ENCODE data around the gene RFK.
A peak's percentile ranks its signal among the peaks of the same experiment; 100 is the strongest.

The RFK gene

DNA sequence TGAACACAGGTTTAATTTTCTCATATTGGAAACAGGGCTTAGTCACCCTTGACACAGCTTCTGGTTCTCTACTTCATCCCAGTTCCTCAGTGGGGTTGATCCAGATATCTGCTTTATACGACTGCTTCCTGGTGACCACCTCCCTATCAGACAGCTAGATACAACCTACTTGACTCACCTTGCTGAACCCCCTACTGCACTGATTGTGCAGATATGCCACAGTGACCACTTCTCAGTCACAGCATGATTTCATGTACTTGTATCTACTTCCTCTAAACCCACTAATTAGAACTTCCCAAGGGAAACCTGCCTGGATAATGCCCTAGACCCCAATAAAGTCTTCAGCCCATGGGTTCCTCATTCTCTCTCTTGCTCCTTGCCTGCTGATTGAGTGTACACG is 18.4 kb upstream of the RFK start:
- no peak for DNase-seq (ENCODE audit: low spot score)
- TF ChIP-seq, protein P1, sequence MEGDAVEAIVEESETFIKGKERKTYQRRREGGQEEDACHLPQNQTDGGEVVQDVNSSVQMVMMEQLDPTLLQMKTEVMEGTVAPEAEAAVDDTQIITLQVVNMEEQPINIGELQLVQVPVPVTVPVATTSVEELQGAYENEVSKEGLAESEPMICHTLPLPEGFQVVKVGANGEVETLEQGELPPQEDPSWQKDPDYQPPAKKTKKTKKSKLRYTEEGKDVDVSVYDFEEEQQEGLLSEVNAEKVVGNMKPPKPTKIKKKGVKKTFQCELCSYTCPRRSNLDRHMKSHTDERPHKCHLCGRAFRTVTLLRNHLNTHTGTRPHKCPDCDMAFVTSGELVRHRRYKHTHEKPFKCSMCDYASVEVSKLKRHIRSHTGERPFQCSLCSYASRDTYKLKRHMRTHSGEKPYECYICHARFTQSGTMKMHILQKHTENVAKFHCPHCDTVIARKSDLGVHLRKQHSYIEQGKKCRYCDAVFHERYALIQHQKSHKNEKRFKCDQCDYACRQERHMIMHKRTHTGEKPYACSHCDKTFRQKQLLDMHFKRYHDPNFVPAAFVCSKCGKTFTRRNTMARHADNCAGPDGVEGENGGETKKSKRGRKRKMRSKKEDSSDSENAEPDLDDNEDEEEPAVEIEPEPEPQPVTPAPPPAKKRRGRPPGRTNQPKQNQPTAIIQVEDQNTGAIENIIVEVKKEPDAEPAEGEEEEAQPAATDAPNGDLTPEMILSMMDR (IDR thresholded peaks at IDR 0.05; ENCODE audit: borderline replicate concordance, control extremely low read depth, extremely low read depth, insufficient read depth, missing control alignments): no peak
- in situ Hi-C loops (cut with MboI; ENCODE audit: low sequenced_read_pairs, unreplicated experiment): no loop called here

DNA sequence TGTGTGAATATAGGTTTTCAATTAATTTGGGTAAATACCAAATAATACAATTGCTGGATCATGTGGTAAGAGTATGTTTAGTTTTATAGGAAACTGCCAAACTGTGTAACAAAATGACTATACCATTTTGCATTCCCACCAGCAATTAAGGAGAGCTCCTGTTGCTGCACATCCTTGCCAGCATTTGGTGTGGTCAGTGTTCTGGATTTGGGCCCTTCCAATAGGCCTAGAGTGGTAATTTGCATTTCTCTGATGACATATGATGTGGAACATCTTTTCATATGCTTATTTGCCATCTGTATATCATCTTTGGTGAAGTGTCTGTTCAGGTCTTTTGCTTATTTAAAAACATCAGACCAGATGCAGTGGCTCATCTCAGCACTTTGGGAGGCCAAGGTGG is 11.6 kb upstream of the RFK start:
- in situ Hi-C loops (cut with MboI; ENCODE audit: low sequenced_read_pairs, unreplicated experiment): no loop called here
- DNase-seq (ENCODE audit: low spot score): no peak
- TF ChIP-seq, protein P1 (IDR thresholded peaks at IDR 0.05; ENCODE audit: borderline replicate concordance, control extremely low read depth, extremely low read depth, insufficient read depth, missing control alignments): no peak

DNA sequence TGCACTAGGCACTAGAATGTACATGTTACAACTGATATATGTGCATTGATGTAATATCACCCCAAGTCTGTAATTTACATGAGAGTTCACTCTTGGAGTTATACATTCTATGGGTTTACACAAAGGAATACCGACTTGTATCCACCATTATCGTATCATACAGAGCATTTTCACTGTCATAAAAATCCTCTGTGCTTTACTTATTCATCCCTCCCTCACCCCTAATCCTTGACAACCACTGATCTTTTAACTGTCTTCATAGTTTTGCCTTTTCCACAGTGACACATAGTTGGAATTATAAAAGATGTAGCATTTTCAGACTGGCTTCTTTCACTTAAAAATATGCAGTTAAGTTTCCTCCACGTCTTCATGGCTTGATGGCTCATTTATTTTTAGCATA is 11.1 kb upstream of the RFK start:
- in situ Hi-C loops (cut with MboI; ENCODE audit: low sequenced_read_pairs, unreplicated experiment): no loop called here
- TF ChIP-seq, protein P1 (IDR thresholded peaks at IDR 0.05; ENCODE audit: borderline replicate concordance, control extremely low read depth, extremely low read depth, insufficient read depth, missing control alignments): no peak
- no peak for DNase-seq (ENCODE audit: low spot score)

DNA sequence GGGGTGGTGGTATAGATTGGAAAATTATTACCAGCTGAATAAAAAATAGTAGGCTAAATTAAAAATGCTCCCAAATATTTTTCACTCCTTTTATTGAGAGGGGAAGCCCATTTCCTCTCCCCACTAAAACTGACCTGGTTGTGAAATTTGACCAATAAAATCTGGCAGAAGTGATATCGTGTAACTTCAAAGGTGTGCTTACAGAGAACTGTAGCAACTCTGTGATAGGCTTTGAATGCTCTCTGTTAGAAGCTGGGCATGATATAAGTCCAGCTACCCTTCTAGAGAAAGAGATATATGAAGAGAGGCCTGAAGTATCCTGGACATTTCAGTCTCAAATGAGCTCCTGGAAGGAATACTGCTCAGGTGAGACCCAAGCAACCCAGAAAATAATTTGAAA is 10.2 kb upstream of the RFK start:
- TF ChIP-seq, protein P1 (IDR thresholded peaks at IDR 0.05; ENCODE audit: borderline replicate concordance, control extremely low read depth, extremely low read depth, insufficient read depth, missing control alignments): no peak
- in situ Hi-C loops (cut with MboI; ENCODE audit: low sequenced_read_pairs, unreplicated experiment): no loop called here
- DNase-seq (ENCODE audit: low spot score): no peak

DNA sequence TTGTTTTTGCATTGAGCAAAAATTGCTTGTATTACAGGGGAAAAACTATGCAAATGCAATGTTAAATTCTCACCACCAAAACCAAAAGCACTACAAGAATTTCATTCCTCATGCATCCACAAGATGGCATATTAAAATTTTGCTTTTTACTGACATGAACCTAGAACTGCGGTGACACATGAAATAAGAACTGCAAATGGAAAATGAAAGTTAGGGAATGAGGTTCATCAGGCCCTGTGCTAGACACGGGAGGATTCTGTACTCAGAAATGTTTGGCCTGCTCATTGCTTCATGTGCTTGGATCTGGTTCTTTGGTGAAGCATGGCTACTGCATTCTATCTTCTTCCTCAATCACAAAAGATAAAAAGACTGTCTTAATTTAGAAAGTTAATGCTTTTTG is 9.1 kb upstream of the RFK start:
- TF ChIP-seq, protein P1 (IDR thresholded peaks at IDR 0.05; ENCODE audit: borderline replicate concordance, control extremely low read depth, extremely low read depth, insufficient read depth, missing control alignments): peak; percentile 43
- in situ Hi-C loops (cut with MboI; ENCODE audit: low sequenced_read_pairs, unreplicated experiment): no loop called here
- DNase-seq (ENCODE audit: low spot score): peak; percentile 47

DNA sequence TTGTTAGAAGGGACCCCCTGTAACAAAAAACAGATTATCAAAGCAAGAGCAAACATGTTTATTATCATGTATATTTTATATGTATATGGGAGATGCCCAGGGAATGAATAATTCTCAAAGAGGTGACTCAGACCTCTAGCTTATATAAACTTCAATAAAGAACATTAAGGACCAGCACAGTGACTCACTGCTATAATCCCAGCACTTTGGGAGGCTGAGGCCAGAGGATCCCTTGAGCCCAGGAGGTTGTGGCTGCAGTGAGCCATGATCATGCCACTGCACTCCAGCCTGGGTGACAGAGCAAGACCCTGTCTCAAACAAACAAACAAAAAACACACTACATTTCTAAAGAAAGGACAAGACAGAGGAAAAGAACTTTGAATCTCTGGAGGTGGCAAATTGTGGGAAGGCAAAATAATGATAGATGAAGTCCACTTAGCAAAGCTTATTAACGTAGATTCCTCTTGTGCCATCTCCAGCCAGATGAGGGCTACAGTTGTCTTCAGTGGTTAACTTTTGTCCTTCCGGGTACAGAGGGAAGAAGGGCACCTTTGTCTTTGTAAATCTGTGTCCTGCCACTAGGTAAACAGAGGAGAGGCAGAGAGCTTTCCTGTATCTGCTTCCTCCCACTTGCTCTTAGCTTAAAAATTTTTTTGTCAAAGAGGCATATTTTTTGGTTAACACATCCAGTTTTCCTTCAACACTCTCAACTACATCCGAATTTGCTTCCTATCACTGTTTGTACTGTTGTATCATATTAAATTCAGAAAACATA is 7.5 kb upstream of the RFK start:
- in situ Hi-C loops (cut with MboI; ENCODE audit: low sequenced_read_pairs, unreplicated experiment): no loop called here
- TF ChIP-seq, protein P1 (IDR thresholded peaks at IDR 0.05; ENCODE audit: borderline replicate concordance, control extremely low read depth, extremely low read depth, insufficient read depth, missing control alignments): no peak
- DNase-seq (ENCODE audit: low spot score): no peak
